HG03457 (cell line): ENCODE measurements around the gene EREG.
"Not testable (repeated sequence)": the region's sequence is repeated elsewhere in the genome, so short reads cannot be mapped to it uniquely, and the experiment has no call there.

ENCODE experiments used
- ATAC-seq: cut with Tn5 transposase; IDR thresholded peaks from one replicate; pipeline ENCODE4 v1.9.1; 2021; ENCODE audit warnings: moderate number of reproducible peaks; ENCODE audit not compliant: unreplicated experiment

Gene EREG

DNA sequence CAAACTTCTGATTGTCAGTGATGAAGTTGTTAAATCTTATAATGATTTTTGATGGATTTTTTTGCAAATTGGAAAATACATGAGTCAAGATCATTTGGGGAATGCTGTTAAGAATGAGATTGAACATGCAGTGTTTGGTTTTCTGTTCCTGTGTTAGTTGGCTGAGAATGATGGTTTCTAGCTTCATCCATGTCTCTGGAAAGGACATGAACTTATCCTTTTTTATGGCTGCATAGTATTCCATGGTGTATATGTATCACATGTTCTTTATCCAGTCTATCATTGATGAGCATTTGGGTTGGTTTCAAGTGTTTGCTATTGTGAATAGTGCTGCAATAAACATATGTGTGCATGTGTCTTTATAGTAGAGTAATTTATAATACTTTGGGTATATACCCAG is 24.5 kb upstream of the EREG start:
- not testable (repeated sequence) for ATAC-seq

DNA sequence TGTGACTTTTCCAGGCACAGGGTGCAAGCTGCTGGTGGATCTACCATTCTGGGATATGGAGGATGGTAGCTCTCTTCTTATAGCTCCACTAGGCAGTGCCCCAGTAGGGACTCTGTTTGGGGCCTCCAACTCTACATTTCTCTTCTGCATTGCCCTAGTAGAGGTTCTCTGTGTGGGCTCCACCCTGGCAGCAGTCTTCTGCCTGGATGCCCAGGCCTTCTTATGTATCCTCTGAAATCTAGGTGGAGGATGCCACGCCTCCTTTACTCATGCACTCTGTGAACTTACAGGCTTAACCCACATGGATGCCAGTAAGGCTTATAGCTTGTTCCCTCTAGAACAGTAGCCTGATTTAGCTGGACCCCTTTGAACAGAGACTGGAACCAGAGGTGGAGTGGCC is 20.9 kb upstream of the EREG start:
- no peak for ATAC-seq

DNA sequence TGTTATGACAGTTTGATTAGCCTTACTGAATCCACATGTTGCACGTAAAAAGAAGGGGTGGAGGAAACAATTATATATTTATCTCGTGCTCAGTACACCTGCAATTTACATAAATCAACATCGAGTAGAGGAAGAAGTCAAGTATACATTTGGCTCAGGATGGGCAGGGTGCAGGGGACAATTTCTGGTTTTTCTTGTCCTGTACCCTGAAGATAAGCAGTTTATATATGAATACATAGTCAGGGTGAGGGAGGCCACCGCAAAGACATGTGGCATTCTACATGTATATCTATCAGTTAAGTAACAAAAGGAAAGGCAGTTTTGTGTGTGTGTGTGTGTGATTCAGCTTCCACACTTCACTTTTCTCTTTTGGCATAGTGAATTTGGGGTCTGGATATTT is 11.1 kb upstream of the EREG start:
- ATAC-seq = no peak

DNA sequence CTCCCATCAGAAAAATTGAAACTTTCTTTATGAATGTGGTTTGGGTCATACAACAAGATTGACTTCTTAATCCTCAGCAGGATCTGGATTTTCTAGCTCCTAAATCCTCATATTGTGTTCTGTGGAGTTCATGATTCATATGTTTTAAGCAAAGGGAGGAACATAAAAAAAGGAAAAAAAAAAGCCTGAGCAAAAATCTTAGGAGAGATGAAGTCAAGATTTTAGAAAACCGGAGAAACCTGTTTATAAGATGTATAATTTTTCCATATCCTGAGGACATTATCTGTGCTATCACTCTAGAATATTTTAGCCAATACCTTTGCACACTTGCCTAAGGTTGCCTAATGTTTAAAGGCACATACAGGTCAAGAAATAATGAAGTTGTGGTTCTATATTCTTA is 7.0 kb upstream of the EREG start:
- no peak for ATAC-seq

DNA sequence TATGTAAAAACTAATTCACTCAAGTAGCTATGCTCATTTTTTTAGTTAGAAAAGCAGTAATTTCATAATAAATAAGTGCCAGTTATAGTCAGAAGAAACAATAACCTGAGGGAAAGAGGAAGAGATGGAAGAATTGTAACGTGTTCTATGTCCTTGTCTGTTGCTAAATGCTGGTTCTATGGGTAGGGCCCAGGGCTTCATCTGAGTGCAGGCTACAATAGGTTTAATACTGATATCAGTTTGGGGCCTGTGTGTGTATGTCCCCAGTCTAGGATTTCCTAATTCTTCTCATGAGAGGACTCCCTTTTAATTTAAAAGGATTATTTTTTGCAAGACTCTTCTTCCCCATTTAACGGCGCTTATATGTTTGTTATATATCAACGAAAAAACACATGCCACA is 3.3 kb upstream of the EREG start:
- no peak for ATAC-seq

DNA sequence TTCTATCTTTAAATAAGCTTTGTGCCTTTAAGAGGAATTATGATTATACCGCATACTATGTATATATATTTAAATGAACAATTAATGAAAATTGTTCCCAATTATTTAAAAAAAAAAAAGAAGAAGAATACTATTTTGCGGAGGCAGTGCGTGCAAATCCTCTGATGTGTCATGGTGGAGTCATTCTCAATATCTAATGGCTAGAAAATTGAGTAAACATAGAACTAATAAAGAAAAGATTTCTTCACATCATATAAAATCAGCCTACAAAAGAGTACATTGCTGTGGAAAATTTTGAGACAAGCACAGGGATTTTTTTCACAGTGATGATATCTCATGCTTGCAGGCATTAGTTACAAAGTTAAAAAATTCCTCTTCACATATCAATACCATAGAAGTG is 2.6 kb upstream of the EREG start:
- ATAC-seq = no peak

DNA sequence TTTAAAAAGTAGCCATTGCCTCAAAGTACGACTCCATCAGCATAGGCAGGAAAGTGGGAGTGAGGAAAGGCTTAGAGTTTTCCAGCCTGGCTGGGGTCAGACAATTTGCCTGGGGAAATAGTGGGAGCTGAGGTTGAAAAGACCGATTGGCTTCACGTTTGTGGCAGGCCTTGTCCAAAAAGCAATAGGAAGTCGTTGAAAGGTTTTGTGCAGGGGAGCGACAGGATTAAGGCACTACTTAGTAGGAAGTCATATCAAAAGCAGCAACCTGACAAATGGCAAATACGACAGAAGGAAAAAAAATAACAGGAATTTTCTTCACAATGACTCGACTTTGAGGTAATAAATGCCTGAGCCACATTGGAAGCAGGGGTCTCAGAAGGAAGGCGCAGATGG is 691 bp upstream of the EREG start:
- ATAC-seq = no peak

DNA sequence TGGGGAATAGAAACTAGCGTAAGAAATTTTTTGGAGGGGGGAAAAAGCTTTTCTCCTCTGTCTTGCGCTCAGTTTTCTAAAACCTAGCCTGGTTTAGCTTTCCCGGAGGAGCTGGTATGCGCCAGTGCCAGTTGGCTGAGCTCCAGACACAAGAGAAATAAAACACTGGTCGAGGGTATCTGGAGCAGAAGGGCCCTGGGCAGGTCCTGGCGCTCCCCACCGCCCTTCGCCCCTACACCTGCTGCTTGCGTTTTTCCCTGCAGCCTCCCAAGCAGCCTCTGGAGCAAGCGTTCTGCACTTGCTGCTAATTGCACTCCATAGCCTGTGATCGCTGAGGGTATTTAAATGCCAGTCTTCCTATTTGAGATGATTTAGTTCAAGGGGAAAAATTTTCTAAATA is 816 bp downstream of the EREG start:
- ATAC-seq = no peak

DNA sequence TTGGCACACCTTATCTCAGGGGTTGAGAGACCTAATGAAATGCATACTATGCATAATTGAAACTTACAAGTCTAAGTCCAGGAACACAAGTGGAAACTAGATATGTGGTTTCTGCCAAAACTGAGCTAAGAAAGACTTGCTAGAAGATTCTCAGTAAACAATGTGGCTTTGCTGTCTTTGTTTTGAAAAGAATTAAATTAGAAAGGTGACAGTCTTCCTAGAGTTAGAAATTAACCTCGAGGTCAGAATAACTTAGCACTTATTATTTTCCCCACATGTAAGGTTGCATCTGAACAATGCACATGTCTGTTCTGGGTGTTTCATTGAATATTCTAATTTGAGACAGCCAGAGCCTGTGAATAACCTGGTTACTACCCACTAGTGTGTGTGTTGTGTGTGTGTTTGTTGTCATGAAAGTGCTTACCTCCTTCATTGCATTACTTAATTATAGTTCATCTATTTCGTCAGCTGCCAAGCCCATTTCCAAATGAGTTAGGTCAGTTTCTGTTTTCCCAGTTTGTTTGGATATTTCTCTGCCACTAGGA is 1.5 kb downstream of the EREG start:
- peak; percentile 38 for ATAC-seq

DNA sequence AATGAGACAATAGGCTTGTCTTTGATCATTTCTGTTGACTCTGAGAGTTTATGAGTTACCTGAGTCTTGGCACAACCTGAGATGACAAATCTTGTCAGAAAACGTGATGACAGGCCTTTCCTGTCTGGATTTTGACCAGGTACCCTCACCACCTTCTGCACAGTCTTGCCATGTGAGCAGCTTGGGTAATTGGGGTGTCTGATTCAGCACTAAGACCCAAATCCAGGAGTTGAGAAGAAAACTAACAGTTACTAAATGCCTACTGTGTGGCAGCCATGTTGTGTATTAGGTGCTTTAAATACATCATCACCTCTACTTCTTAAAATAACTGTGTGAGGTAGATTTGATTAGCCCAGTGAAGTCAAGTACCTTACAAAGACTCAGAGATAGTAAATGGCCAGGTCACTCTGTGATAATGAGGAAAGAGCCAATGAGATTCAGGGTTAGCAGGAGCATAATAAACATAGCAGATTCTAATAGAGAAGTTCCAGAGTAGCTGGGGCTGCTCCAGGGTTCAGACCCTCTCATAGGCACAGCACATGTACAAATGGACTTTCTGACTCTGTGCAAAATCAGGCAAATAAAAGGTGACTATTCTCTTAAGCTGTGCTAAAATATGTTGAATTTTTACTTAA is 2.8 kb downstream of the EREG start:
- ATAC-seq = no peak

DNA sequence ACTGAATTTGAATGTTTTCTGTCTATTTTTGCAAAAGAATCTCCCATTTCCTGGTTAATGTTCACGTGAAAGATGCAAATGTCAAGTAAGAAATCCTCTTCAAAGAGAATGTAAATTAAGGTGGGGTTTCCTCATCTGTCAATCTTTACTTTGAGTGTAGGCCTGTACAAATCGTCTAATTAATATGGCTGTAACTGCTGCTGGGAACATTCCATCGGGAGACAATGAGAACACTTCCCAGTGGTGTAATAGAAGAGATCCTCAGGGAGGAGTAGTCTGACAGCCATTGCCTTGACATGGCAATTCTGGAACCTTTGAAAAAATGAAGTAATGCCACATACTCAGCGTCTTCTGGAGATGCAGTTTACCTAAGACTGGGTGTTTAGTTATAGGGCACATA is 3.7 kb downstream of the EREG start:
- no peak for ATAC-seq

DNA sequence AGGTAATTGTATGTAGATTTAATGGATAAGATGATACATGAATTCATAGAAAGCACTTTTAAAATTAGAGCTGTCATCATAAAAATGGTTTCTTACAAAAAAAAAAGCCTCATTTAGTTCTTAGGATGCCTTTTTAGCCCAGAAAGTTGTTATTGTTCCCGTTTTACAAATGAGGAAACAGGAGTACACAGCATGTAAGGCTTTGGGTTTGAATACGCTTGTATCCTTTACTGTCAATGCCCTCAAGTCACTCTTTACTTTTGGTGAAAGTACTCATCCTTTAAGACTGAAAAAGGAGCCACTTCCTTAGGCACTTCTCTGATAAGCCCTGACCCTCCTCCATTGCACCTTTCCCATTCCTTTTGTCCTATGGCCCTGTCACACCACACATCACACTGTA is 4.9 kb downstream of the EREG start:
- ATAC-seq = no peak

DNA sequence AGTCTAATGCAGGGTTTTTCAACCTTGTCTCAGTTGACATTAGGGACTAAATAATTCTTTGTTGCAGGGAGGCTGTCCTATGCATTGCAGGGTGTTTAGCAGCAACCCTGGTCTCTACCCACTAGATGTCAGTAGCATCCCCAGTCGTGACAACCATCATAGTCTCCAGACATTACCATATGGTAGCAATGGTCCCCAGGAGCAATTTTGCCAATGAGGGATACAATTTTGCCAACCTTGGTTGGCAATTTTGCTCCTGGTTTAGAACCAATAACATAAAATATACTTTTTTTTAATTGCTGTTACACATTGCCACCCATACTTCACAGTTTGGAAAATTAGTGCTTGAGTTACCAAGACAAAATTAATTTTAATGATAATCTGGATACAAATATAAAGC is 6.0 kb downstream of the EREG start:
- peak; percentile 61 for ATAC-seq

DNA sequence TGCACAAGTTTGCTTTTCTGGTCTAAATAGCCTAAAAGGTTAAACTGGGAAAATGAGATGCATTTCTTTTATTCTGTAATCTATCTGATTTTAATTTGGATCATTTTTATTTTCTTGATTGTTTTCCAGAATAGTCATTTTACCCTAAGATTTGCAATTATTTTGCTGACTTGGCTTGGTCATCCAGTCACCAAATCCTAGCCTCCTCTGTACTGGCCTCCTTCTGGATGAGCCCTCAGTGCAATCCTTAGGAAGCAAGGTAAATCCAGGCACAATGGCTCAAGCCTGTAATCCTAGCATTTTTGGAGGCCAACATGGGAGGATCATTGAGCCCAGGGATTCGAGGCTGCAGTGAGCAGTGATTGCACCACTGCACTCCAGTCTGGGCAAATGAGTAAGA is 9.2 kb downstream of the EREG start:
- ATAC-seq = no peak

DNA sequence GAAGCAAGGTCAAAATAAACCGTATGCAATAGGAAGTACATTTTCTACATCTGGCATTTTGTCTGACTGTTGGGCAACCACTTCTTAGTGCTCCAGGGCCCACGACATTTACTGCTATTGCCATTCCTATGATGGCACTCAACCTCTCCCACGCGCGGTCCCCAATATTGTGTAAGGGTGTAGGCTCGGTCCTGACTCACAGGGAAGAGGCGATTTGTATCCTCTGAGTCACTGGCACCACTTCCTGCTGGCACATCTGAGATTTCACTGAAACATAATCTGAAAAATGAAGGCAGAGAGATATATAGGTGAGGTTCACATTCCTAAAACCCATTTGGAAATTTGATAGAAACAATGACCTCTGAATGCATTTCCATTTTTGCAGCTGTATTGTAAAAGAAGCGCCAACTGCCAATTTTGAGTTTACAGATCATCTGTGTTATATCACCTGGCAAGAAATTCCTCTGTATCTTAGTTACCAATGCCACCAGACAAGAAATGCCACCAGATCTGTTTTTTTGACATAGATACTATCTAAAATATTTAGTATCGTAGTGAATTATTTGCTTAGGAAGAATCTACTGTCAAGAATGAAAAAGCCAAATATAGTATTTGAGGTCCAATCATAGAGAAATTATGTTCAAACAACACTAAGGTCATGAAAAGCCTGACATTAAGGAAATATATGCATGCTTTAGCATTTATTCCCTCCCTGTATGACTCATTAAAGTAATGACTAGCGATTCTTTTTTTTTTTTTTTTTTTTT is 9.8 kb downstream of the EREG start:
- ATAC-seq = no peak

DNA sequence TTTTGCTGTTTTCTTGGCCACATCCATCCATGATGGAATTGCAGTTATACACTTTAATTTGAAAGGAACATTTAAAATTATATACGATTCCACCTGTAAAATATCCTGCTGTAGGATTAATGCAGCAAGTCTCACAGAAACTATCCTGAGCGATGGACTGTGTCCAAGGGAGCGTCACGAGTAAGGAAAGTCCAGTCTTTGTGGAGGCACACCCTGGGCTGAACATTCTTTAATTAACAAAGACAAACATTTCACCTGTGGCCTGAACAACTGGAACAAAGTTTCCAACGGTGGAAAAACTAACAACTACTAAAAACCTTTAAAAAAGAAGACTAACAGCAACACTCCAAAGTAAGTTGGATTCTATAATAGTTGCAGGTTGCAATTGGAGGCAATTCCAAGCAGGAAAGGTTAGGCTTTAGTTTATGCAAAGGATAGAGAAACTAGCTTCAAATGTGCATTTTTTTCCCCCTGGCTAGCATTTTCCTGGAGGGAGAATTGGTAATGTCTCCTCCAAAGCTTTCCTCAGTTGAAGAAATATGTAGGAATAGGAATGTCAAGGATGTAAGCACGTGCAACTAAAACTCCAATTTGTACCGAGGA is 11.0 kb downstream of the EREG start:
- ATAC-seq = no peak

DNA sequence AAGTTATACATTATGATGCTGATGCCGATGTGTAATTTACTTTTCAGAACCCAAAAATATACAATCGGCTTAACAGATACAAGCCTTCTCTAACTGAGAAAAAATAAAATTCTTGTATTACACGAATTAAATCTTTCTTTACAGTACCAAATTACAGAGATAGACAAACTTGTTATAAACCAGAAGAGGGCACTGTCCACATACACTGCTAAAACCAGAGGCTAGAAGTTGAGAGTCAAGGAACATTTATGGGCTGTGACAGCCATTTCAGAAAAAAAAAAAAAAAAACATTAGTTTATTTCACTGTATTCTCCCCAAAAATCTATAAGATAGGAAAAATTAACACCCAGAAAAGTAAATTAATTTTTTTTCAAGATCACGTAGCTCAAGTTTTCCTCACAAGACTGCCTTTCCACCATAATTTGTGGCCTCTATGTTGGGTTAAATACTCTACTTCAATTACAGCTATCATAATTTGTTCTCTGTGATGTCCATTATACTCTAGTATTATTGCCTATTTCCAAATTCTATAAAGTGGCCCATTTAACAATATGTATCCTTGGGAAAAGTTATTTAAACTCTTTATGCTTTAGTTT is 12.0 kb downstream of the EREG start:
- no peak for ATAC-seq

DNA sequence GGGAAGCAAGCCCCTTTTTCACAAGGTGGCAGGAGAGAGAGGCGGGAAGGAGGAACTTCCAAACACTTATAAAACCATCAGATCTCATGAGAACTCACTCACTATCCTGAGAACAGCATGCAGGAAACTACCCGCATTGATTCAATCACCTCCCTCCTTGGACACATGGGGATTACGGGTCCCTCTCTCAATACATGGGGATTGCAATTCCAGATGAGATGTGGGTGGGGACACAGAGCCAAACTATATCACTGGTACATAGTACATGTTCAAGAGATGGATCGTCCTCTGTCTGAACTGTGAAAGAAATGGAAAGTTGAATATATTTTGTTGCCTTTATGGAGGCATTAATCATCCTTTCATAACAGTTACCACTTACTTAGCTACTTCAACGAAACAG is 12.8 kb downstream of the EREG start:
- ATAC-seq = no peak

DNA sequence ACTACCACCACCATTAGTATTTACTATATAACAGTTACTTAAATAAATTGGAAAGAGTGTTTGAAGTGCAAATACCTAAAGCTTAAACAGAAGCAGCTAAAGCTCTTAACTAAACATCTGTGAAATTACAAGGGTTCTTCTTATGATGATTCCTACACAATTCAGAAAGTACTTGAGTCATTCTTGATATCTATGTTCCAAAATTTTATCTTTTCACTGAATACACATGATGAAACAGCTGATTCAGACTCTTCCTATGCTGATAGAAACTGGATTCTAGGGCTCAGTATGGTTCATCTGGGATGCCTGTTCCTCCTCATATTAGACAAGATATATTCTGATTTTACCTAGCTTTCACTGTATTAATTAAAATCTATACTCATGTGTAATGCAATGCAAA is 13.6 kb downstream of the EREG start:
- ATAC-seq = no peak

DNA sequence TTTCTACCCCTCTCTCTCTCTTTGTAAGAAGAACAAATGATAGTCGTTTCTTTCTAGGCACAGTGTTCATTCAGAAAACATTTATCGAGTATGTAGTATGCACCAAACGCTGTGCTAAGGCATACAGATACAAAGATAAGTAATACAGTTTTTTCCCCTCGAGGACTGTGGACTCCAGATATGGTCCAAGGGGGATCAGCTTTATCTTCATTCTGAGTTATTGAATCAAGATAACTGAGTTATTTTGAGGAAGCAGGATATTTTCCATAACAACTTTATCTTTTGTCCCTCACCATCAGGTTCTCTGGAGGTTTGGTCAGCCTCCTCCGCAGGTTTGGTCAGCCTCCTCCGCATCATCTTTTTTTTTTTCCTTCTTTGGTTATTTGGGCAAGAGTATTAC is 15.0 kb downstream of the EREG start:
- ATAC-seq = no peak

DNA sequence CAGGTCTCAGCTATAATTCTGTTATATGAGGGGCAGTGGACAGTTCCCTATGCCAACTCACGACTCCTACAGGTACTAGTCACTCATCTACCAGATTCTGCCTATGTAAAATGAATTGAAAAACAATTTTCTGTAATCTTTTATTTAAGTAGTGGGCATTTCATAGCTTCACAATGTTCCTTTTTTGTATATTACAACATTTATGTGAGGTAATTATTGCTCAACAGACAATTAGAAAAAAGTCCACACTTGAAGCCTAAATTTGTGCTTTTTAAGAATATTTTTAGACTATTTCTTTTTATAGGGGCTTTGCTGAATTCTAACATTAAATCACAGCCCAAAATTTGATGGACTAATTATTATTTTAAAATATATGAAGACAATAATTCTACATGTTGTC is 20.4 kb downstream of the EREG start:
- no peak for ATAC-seq

DNA sequence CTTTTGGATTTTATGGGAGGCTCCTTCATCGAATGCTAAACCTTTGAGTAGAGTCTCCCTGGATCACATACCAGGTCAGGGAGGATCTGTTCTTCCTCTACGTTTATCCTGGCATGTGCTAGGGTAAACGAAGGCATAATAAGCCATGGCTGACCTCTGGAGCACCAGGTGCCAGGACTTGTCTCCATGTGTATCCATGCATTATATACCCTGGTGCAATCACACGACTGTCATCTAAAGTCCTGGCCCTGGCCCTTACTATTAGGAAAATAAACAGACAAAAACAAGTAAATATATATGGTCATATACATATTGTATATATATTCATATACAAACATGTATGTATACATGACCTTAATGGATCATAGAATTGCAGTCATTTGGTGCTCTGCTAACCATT is 21.2 kb downstream of the EREG start:
- ATAC-seq = no peak
